Measurements from ENCODE around the gene RAB23.

RAB23 gene

GRCh38 chr6:57162028-57162427 is 60.1 kb downstream of the RAB23 start:
- no peak for TF ChIP-seq CTCF (IDR thresholded peaks at IDR 0.05; ENCODE audit: low read depth, low read length, missing control alignments)
- DNase-seq (ENCODE audit: low read depth) = no peak
- H3K4me3 ChIP-seq (ENCODE audit: low read depth, low read length) = no peak overlapping the region

GRCh38 chr6:57159127-57159526 is 63.0 kb downstream of the RAB23 start:
- TF ChIP-seq CTCF (IDR thresholded peaks at IDR 0.05; ENCODE audit: low read depth, low read length, missing control alignments) = no peak
- DNase-seq (ENCODE audit: low read depth) = no peak

GRCh38 chr6:57158658-57159057 is 63.4 kb downstream of the RAB23 start:
- no peak overlapping the region for H3K4me3 ChIP-seq (ENCODE audit: low read depth, low read length)
- no peak for TF ChIP-seq CTCF (IDR thresholded peaks at IDR 0.05; ENCODE audit: low read depth, low read length, missing control alignments)
- DNase-seq (ENCODE audit: low read depth) = no peak

More at GRCh38 chr6:57159127-57159526, 63.0 kb downstream of the RAB23 start:
- H3K4me3 ChIP-seq (ENCODE audit: low read depth, low read length) = no peak overlapping the region

GRCh38 chr6:57147955-57148858 is 73.9 kb downstream of the RAB23 start:
- DNase-seq (ENCODE audit: low read depth) = no peak
- no peak overlapping the region for H3K4me3 ChIP-seq (ENCODE audit: low read depth, low read length)
- TF ChIP-seq CTCF (IDR thresholded peaks at IDR 0.05; ENCODE audit: low read depth, low read length, missing control alignments) = no peak

GRCh38 chr6:57147401-57147800 is 74.7 kb downstream of the RAB23 start:
- H3K4me3 ChIP-seq (ENCODE audit: low read depth, low read length) = no peak overlapping the region
- DNase-seq (ENCODE audit: low read depth) = no peak
- no peak for TF ChIP-seq CTCF (IDR thresholded peaks at IDR 0.05; ENCODE audit: low read depth, low read length, missing control alignments)

- DNase-seq (ENCODE audit: low read depth) = no peak
- TF ChIP-seq CTCF (IDR thresholded peaks at IDR 0.05; ENCODE audit: low read depth, low read length, missing control alignments) = no peak
Observed at GRCh38 chr6:57143690-57144089, 78.4 kb downstream of the RAB23 start.

GRCh38 chr6:57142178-57142525 is 80.0 kb downstream of the RAB23 start:
- TF ChIP-seq CTCF (IDR thresholded peaks at IDR 0.05; ENCODE audit: low read depth, low read length, missing control alignments) = no peak
- H3K4me3 ChIP-seq (ENCODE audit: low read depth, low read length) = no peak overlapping the region
- no peak for DNase-seq (ENCODE audit: low read depth)

More at GRCh38 chr6:57143690-57144089, 78.4 kb downstream of the RAB23 start:
- H3K4me3 ChIP-seq (ENCODE audit: low read depth, low read length) = no peak overlapping the region
